T-helper 17 cell (primary cell): ENCODE measurements around the gene SCNN1A. TPM values are rescaled to one million over a fixed set of nuclear protein-coding genes. Genes with fewer than 3 reads are reported as not detected.
A peak's percentile ranks its signal among the peaks of the same experiment; 100 is the strongest.

Experiments
- ATAC-seq: fragments of 150-1000 bp; cut with Tn5 transposase; 2 replicates; pipeline ENCODE4 v1.10.0; 2021; ENCODE audit warnings: mild to moderate bottlenecking, moderate library complexity
- DNase-seq, 3 donors: peaks; one replicate each; pipeline versions ENCODE4 v3.0.0 to v3.0.0-alpha.2; 2020 to 2021
- H3K9me3 ChIP-seq: one replicate; pipeline ENCODE4 v1.7.0; 2013; ENCODE audit warnings: low read length, mild to moderate bottlenecking; ENCODE audit not compliant: control insufficient read depth, poor library complexity, severe bottlenecking
- H3K27ac Mint-ChIP-seq: one replicate; pipeline ENCODE4 v1.8.0; 2022; ENCODE audit warnings: mild to moderate bottlenecking, moderate library complexity, mixed read lengths
- H3K27me3 Mint-ChIP-seq: one replicate; pipeline ENCODE4 v1.8.0; 2022; ENCODE audit warnings: mixed read lengths
- H3K36me3 Mint-ChIP-seq: one replicate; pipeline ENCODE4 v1.8.0; 2022; ENCODE audit warnings: low read depth, mixed read lengths
- H3K4me1 Mint-ChIP-seq: one replicate; pipeline ENCODE4 v1.8.0; 2022; ENCODE audit warnings: mild to moderate bottlenecking, mixed read lengths
- H3K4me3 Mint-ChIP-seq: one replicate; pipeline ENCODE4 v1.8.0; 2022; ENCODE audit warnings: mild to moderate bottlenecking, moderate library complexity, mixed read lengths
- total RNA-seq, 4 donors: library from RNA in 2 of 4; stranded (reverse) in 2 of 4; gene quantifications; one replicate each; pipeline ENCODE4 v1.2.3 and lab custom pipeline; 2022 to 2026

The SCNN1A gene
- total RNA-seq, 2 donors from 2014 or later: 2.1 to 2.8 TPM

GRCh38 chr12:6315704-6316597 is 59.4 kb downstream of the SCNN1A start:
- no peaks in the 10 kb centered on the region for H3K9me3 ChIP-seq
- H3K27ac Mint-ChIP-seq: no peak overlapping the region
- no peak overlapping the region for H3K4me3 Mint-ChIP-seq
- ATAC-seq (no peak), DNase-seq (no peak)
- peaks cover 17% of the 10 kb centered on the region for H3K4me1 Mint-ChIP-seq
- H3K27me3 Mint-ChIP-seq: peaks cover 16% of the 10 kb centered on the region
- no peaks in the 10 kb centered on the region for H3K36me3 Mint-ChIP-seq

GRCh38 chr12:6315184-6315583 is 60.2 kb downstream of the SCNN1A start:
- Mint-ChIP-seq H3K4me3 (no peak overlapping the region), H3K27me3 (peaks cover 16% of the 10 kb centered on the region), H3K36me3 (no peaks in the 10 kb centered on the region), H3K27ac (no peak overlapping the region), H3K4me1 (peaks cover 17% of the 10 kb centered on the region)
- ATAC-seq: no peak
- no peaks in the 10 kb centered on the region for H3K9me3 ChIP-seq
- no peak for DNase-seq

- no peaks in the 10 kb centered on the region for H3K9me3 ChIP-seq
- no peak for ATAC-seq
- peaks cover 17% of the 10 kb centered on the region for H3K4me1 Mint-ChIP-seq
- no peak overlapping the region for H3K27ac Mint-ChIP-seq
- H3K4me3 Mint-ChIP-seq: no peak overlapping the region
- peaks cover 17% of the 10 kb centered on the region for H3K27me3 Mint-ChIP-seq
- DNase-seq: no peak
- no peaks in the 10 kb centered on the region for H3K36me3 Mint-ChIP-seq
Observed at GRCh38 chr12:6314776-6315175, 60.6 kb downstream of the SCNN1A start.

GRCh38 chr12:6313326-6313940 is 61.9 kb downstream of the SCNN1A start:
- H3K27me3 Mint-ChIP-seq: peaks cover 29% of the 10 kb centered on the region
- ATAC-seq (no peak), DNase-seq (no peak)
- H3K9me3 ChIP-seq: no peaks in the 10 kb centered on the region
- H3K36me3 Mint-ChIP-seq: no peaks in the 10 kb centered on the region
- peaks cover 12% of the 10 kb centered on the region for H3K4me1 Mint-ChIP-seq
- no peak overlapping the region for H3K4me3 Mint-ChIP-seq
- peak overlapping the region; percentile 72 for H3K27ac Mint-ChIP-seq

GRCh38 chr12:6312529-6313325 is 62.6 kb downstream of the SCNN1A start:
- Mint-ChIP-seq H3K27me3 (peaks cover 30% of the 10 kb centered on the region), H3K4me1 (peaks cover 5% of the 10 kb centered on the region), H3K27ac (peak overlapping the region; percentile 72), H3K36me3 (no peaks in the 10 kb centered on the region), H3K4me3 (no peak overlapping the region)
- ATAC-seq (peak; percentile 84), DNase-seq (no peak)
- H3K9me3 ChIP-seq: no peaks in the 10 kb centered on the region

- H3K27ac Mint-ChIP-seq: no peak overlapping the region
- H3K9me3 ChIP-seq: no peaks in the 10 kb centered on the region
- H3K27me3 Mint-ChIP-seq: peaks cover 32% of the 10 kb centered on the region
- H3K4me1 Mint-ChIP-seq: peaks cover 6% of the 10 kb centered on the region
- H3K36me3 Mint-ChIP-seq: no peaks in the 10 kb centered on the region
- no peak overlapping the region for H3K4me3 Mint-ChIP-seq
- no peak for ATAC-seq
- no peak for DNase-seq
Observed at GRCh38 chr12:6311822-6312528, 63.4 kb downstream of the SCNN1A start.

- no peak for DNase-seq
- H3K27ac Mint-ChIP-seq: no peak overlapping the region
- peaks cover 32% of the 10 kb centered on the region for H3K27me3 Mint-ChIP-seq
- peaks cover 6% of the 10 kb centered on the region for H3K4me1 Mint-ChIP-seq
- no peaks in the 10 kb centered on the region for H3K9me3 ChIP-seq
- no peaks in the 10 kb centered on the region for H3K36me3 Mint-ChIP-seq
- peak overlapping the region; percentile 36 for H3K4me3 Mint-ChIP-seq
- ATAC-seq: peak; percentile 18
Observed at GRCh38 chr12:6310771-6311610, 64.4 kb downstream of the SCNN1A start.

GRCh38 chr12:6307529-6307928 is 67.8 kb downstream of the SCNN1A start:
- peaks cover 7% of the 10 kb centered on the region for H3K4me1 Mint-ChIP-seq
- H3K36me3 Mint-ChIP-seq: peaks cover 3% of the 10 kb centered on the region
- DNase-seq (no peak), ATAC-seq (no peak)
- no peak overlapping the region for H3K27ac Mint-ChIP-seq
- peaks cover 33% of the 10 kb centered on the region for H3K27me3 Mint-ChIP-seq
- H3K9me3 ChIP-seq: no peaks in the 10 kb centered on the region
- H3K4me3 Mint-ChIP-seq: no peak overlapping the region

GRCh38 chr12:6306599-6307220 is 68.7 kb downstream of the SCNN1A start:
- no peak for DNase-seq
- ATAC-seq: no peak
- Mint-ChIP-seq H3K4me3 (no peak overlapping the region), H3K4me1 (peaks cover 7% of the 10 kb centered on the region), H3K27me3 (peaks cover 29% of the 10 kb centered on the region), H3K27ac (no peak overlapping the region), H3K36me3 (peaks cover 3% of the 10 kb centered on the region)
- no peaks in the 10 kb centered on the region for H3K9me3 ChIP-seq

- no peak overlapping the region for H3K4me3 Mint-ChIP-seq
- peaks cover 3% of the 10 kb centered on the region for H3K36me3 Mint-ChIP-seq
- H3K9me3 ChIP-seq: no peaks in the 10 kb centered on the region
- H3K4me1 Mint-ChIP-seq: peaks cover 7% of the 10 kb centered on the region
- H3K27me3 Mint-ChIP-seq: peaks cover 29% of the 10 kb centered on the region
- DNase-seq (no peak), ATAC-seq (no peak)
- no peak overlapping the region for H3K27ac Mint-ChIP-seq
Observed at GRCh38 chr12:6306151-6306550, 69.2 kb downstream of the SCNN1A start.

- DNase-seq (no peak), ATAC-seq (no peak)
- Mint-ChIP-seq H3K27me3 (peaks cover 29% of the 10 kb centered on the region), H3K4me3 (no peak overlapping the region), H3K36me3 (peaks cover 3% of the 10 kb centered on the region), H3K27ac (no peak overlapping the region), H3K4me1 (peaks cover 9% of the 10 kb centered on the region)
- H3K9me3 ChIP-seq: no peaks in the 10 kb centered on the region
Observed at GRCh38 chr12:6303071-6303470, 72.3 kb downstream of the SCNN1A start.

- Mint-ChIP-seq H3K27ac (no peak overlapping the region), H3K4me3 (no peak overlapping the region), H3K27me3 (peaks cover 29% of the 10 kb centered on the region), H3K4me1 (peaks cover 9% of the 10 kb centered on the region), H3K36me3 (peaks cover 3% of the 10 kb centered on the region)
- no peaks in the 10 kb centered on the region for H3K9me3 ChIP-seq
- ATAC-seq (no peak), DNase-seq (no peak)
Observed at GRCh38 chr12:6302621-6303020, 72.7 kb downstream of the SCNN1A start.
